Measurements from ENCODE around the gene FAM3B.

The FAM3B gene

DNA sequence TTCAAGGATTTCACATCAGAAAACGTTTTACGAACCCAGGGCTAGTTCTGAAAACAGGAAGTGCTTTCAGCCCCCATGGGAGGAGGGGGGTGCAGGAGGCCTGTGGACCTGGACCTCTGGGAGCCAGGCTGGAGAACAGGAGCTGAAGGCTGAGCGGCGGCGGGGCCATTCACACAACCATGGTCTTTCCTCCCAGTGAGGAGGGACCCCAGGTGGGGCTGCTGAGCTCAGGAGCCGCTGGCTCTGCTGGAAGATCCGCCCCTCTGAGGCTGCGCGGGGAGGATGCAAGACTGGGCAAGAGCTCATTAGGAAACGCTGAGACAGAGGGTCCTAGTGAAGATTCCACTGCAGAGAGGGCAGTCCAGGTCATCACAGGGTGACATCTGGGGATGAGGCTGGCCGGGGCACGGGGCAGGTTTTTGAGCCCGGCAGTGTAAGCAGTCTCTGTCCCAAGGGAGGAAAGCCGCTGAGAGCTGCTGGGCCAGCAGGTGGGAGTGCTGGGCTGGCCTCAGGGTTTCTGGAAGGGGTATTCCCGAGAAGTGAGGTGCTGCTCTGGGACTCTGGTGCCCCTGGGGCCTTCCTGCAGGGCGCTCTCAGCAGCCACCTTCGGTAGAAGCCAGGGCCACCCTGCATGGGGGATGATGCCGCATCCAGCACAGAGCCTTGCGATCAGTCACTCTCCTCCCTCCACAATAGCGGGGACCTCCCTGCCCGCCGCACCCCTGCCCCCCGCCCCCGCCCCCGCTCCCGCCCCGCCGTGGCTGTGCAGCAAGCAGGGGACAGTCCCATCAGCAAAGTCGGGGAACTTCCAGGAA is 52.7 kb downstream of the FAM3B start:
- no peak for DNase-seq (ENCODE audit: low spot score)

DNA sequence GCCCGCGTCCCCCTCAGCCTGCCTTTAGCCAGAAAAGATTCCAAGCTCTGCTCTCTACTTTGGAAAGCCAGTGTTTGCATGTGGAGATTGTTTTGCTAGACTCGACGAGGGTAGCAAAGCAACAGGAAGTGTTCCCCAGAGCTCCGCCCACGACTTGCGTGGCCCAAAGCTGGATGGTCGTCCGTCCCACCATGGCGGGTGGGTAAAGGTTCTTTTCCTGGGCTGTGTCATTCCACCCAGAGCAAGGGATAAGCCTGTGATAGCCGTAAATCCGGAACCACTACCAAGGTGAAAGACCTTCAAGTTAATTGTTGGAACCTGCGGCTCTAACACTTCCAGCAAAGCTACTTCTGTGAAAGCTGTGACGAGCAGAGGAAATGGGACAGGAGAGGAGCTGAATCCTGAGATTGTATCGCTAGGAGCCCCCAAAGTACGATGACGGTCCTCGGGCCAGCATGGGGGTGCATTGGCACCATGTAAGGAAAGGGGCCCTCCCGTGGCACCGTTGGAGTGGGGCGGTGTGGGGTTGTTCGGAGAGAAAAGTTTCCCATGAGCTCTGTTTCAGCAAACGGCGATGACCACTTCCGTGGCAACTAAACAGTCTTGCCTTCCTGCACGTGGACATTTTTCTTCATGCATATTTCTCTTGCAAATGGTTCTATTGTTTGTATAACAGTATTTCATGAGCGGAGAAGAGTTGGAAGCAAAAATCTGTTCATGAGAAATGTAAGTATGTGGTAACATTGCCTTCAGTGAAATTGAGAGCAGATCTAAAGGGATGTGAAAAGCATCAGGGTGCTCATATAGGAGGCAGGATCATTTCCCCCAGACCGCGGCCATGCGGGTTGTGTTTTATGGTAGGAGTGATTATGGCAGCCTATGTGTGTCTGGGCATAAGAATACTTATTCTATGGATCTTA is 53.6 kb downstream of the FAM3B start:
- DNase-seq (ENCODE audit: low spot score), result no peak

DNA sequence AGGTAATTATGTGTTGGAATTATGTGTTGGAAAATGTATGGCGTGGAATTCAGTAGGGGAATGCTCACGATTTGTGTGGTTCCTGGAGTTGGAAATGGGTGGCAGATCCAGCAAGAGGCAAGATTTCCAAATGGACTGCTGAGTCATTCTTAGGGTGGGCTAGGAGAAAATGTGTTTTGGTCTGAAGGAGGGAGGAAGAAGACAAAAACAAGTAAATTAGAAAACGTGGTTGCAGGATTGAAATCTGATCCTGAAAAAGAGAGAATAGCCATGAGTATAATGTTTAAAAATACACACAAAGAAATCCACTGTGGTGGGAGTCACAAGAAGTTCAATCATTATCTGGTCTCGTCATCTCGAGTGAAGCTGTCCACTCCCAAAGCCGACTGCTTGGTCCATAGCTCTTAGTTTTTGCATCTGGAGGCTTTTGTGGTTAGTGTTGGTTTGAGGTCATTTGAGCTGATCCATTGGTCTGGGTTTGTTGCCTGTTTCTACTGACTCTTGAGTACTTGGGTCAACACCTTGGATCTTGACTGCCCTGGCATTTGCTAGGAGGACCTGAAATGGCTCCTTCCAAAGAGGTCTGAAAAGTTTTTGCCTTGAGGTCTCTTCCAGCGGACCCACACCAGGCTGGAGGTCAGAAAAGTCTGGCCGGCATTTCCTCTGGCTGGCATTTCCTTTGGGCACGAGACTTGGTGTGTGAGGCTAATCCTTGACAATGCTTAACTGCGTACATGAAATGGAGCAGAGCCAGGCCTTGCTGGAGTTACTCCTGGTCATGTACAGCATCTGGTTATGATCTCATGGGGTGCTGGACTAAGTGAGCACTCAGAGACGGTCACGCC is 54.5 kb downstream of the FAM3B start:
- DNase-seq (ENCODE audit: low spot score), result no peak

- DNase-seq (ENCODE audit: low spot score), result no peak
Measured at GRCh38 chr21:41371685-41372030, 55.1 kb downstream of the FAM3B start.

DNA sequence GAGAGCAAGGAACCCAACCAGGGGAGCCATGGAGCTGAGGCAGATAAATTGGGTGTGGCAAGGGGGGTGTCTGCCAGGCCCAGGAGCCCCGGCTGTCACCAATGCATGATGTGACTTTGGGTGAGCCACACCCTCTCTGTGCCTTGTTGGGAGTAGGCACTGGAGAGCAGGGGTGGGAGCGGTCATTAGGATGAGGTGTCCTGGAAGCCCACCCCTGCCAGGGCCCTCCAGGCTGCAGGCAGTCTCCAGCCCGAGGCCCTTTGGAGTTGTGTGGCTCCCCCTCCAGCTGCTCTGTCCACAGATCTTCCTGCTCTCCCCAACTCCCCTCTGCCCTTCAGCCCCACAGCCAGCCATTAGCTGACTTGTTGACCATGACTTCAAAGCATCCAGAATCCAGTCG is 56.7 kb downstream of the FAM3B start:
- no peak for DNase-seq (ENCODE audit: low spot score)

GRCh38 chr21:41373763-41374162 is 57.2 kb downstream of the FAM3B start:
- DNase-seq (ENCODE audit: low spot score), result no peak

DNA sequence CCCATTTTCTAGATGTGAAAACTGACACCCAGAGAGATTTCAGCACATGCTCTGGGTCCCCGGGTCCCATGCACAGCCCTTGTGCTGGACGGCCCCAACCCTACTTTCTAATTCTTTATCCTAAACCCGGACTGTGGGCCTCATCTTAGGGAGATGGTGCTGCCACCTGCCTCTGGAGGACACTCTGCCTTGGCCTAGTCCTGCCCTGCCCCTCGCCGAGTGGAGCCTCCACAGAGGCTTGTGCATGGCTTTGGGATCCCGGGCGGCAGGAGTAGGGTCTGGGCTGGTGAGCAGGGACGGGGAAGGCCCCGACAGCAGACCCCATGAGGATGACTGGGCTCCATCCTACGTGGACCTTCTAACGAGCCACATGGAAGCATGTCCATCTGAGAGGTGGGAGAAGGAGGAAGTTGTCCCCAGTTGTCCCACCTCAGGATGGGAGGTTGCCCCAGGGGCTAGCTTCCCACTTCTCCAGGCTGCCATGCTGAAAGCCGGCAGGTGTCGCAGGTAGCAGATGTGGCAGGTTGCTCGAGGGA is 57.6 kb downstream of the FAM3B start:
- no peak for DNase-seq (ENCODE audit: low spot score)

GRCh38 chr21:41374867-41375533 is 58.4 kb downstream of the FAM3B start:
- no peak for DNase-seq (ENCODE audit: low spot score)

DNA sequence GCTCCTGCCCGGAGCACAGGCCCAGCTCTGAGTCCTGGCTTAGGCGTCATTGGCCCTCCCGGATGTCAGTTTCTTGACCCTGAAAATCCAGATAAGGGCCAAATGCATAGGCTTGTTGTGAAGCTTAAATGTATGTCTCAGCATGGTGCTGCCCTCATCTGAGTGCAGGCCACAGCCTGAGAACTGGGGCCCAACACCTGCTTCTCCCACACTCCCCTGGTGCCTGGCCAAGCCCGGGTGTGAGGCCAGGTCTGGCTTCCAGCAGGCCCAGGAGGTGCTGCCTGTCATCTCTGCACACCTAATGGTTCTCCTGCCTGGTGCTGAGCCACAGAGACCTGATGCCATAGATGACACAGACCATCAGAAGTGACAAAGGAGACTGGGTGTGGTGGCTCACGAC is 59.3 kb downstream of the FAM3B start:
- no peak for DNase-seq (ENCODE audit: low spot score)

GRCh38 chr21:41377715-41378114 is 61.1 kb downstream of the FAM3B start:
- no peak for DNase-seq (ENCODE audit: low spot score)

DNA sequence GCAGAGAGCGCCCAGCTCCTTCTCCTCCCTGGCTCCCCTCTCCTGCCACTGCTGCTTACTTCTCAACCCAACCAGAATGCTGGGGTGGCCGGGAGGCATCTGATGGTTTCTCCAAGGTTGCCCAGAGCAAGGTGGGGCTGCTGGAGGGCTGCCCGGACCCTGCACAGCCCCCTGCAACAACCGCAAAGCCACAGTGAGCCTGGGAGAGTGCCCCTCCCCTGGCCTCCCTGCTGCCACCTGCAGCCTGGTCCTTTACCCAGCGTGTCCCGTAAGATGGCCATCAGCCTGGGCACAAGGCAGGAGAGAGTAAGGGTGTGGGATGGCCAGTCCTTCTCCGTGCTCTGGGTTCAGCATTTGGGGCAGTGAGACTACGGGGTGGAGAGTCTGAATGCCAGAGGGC is 62.2 kb downstream of the FAM3B start:
- no peak for DNase-seq (ENCODE audit: low spot score)

DNA sequence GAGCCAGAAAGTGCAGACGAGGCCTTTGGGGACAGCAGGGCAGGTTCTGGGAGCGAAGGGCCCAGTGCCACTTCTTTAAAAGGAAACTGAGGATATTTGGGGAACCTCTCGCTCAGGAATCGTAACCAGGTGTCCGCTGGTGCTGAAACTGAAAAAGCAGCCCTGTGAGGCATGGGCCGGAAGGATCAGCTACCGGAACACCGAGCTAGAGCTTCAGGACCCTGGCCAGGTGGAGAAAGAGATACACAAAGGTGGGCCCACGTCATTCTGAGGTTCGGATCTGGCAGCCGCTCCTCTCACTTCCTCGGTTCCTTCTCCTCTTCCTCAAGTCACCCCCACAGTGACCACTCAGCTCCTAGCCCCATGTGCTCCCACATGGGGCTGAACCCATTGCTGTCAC is 63.3 kb downstream of the FAM3B start:
- no peak for DNase-seq (ENCODE audit: low spot score)

- no peak for DNase-seq (ENCODE audit: low spot score)
Measured at GRCh38 chr21:41381731-41382130, 65.1 kb downstream of the FAM3B start.

GRCh38 chr21:41387042-41387819 is 70.6 kb downstream of the FAM3B start:
- no peak for DNase-seq (ENCODE audit: low spot score)

DNA sequence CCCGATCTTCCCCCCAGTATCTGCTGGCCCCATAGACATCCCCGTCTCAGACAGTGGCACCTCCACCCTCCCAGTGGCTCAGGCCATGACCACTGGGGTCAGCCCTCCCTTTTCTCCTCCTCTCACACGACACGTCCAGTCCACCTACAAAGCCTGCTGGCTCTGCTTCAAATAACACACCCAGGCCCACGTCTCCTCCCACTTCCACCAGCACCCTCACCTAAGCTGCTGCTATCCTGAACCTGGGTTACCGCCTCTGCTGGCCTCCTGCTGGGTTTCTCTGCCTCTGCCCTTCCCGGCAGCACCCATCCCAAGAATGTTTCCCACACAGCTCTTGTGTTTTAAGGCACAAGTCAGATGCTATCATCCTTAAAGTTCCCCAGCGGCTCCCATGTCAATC is 71.2 kb downstream of the FAM3B start:
- DNase-seq (ENCODE audit: low spot score), result no peak

DNA sequence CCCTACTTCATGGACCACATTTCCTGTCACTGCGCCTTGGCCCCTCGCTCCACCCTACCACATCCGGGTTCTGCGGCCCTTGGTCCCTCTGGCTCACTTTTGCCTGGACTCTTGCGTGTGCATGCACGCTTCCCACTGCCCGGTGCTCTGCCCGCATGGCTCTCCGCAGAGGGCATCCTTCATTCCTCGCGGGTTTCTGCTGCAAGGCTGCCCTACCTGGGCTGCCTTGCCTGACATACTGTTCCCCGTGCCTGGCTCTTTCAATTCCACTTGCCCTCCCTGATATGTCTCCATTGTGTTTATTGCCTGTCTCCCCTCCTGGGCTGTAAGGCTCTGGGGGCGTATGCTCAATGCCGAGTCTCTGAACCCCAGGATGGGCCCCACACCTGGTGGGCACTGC is 71.7 kb downstream of the FAM3B start:
- no peak for DNase-seq (ENCODE audit: low spot score)

- no peak for DNase-seq (ENCODE audit: low spot score)
Measured at GRCh38 chr21:41390043-41390639, 73.5 kb downstream of the FAM3B start.

DNA sequence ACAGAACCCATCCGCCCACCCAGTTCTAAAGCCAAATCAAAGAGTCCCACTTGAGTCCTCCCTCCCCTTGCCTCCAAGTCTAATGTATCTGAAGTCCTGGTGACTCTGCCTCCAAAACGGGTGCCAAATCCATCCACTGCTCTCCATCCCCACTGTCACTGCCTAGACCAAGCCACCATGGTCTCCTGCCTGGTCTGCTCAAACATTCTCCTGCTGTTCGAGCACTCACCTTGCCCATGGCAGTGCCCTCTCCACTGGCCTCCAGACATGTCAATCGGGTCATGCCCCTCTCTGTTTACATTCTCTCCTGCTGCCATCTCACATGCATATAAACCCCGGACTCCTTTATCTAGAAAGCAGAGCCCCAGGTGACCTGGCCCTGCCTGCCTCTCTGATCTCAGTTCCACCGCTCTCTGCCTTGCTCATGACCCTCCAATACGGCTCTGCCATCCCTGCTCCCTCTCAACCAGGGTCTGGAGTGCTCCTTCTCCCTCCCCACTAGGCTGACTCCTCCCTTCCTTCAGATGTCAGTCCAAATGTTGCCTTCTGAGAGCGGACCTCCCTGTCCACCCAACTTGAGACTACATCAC is 77.4 kb downstream of the FAM3B start:
- no peak for DNase-seq (ENCODE audit: low spot score)

- no peak for DNase-seq (ENCODE audit: low spot score)
Measured at GRCh38 chr21:41396558-41397075, 80.0 kb downstream of the FAM3B start.

- DNase-seq (ENCODE audit: low spot score), result no peak
Measured at GRCh38 chr21:41397471-41397891, 80.9 kb downstream of the FAM3B start.
